Measurements from ENCODE around the gene POTEI.
"Not testable (repeated sequence)": the region's sequence is repeated elsewhere in the genome, so short reads cannot be mapped to it uniquely, and the experiment has no call there.

The POTEI gene

GRCh38 chr2:130509228-130509627 is at the start of gene POTEI:
Gene POTEI (minus strand): TSS chr2:130509328. CDS start chr2:130509235, 93 bp downstream.
- in situ Hi-C loops (cut with HindIII; ENCODE audit: low sequenced_read_pairs): not testable (repeated sequence)

- in situ Hi-C loops (cut with HindIII; ENCODE audit: low sequenced_read_pairs): not testable (repeated sequence)
Measured at GRCh38 chr2:130556441-130556840, 47.3 kb upstream of the POTEI start.

DNA sequence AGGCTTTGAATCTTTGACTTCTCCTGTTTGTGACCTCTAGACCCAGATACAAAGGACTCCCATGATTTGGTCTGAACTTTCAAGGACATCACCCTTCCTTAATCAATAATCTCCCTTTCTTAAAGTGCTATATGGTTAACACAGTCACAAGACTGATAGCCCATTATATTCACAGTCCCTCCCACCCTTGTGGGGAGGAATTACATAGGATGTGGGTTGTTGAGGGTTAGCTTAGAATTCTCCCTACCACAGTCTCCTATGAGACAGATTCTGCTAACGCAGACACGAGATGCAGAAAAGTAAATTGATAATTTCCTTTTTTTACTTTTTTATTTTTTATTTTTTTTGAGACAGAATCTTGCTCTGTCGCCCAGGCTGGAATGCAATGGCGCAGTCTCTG is 45.0 kb upstream of the POTEI start:
- in situ Hi-C loops (cut with HindIII; ENCODE audit: low sequenced_read_pairs): not testable (repeated sequence)

GRCh38 chr2:130549475-130549874 is 40.3 kb upstream of the POTEI start:
- in situ Hi-C loops (cut with HindIII; ENCODE audit: low sequenced_read_pairs): not testable (repeated sequence)

GRCh38 chr2:130548418-130548817 is 39.3 kb upstream of the POTEI start:
- in situ Hi-C loops (cut with HindIII; ENCODE audit: low sequenced_read_pairs): not testable (repeated sequence)

DNA sequence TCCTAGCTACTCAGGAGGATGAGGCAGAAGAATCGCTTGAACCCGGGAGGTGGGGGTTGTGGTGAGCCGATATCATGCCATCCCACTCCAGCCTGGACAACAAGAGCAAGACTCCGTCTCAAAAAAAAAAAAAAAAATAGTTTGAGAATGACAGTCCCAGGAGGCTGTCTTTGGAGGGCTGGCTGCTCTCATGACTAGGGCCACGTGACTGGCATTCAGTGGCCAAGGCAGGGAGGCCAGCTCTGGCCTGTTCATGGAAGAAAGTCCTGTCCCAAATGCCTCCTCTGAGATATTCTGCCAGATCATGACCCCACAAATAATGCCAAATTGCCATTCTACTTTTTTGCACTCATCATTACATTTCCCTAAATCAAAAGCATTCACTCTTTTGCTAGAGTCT is 35.9 kb upstream of the POTEI start:
- in situ Hi-C loops (cut with HindIII; ENCODE audit: low sequenced_read_pairs): not testable (repeated sequence)

DNA sequence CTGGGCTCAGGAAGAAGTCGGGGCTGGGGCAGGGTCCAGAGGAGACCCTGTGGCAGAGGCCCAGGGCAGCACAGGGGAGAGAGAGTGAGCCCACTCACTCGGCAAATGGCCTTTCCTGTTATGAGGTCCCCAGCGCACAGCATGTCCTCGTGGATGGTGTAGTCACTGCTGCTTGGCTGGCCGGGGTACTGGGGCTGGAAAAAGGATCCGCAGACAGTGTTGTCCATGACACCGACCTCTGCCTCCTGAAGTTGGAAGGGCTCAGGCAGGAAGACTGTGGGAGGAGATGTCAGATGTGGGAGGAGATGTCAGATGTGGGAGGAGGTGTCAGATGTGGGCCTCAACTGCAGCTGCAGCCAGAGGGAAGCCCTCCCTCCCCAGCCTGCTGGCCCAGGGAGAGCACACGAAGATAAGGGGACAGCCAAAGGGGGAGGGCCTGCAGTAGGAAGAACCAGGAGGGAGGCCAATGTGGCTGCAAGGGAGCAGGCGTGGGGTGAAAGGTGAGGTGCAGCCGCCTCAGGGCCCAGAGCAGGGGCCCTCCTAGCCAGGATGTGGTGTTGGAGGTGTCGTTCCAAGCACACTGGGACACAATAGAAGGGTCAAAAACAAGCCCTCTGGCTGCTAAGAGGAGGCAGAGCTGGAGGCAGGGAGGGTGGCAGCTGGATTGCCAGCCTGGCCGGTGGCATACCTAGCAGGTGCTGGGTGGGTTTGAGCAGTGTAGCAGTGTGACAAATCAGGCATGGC is 34.8 kb upstream of the POTEI start:
- in situ Hi-C loops (cut with HindIII; ENCODE audit: low sequenced_read_pairs): not testable (repeated sequence)

DNA sequence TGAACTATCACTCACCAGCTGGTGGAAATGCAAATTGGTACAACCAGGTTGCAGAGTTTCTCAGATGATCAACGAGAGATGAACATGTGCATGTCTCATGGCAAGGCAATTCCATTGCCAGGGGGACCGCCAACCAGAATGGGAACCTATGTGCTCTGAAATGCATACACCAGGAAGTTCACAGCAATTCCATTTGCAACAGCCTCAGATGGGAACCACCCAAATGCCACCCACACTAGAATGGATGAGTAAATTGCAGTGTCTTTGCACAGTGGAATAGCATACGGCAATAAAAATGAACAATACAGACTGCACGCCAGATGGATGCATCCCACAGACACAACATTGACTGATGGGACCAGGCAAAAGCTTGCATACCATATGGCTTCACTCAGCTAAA is 33.7 kb upstream of the POTEI start:
- in situ Hi-C loops (cut with HindIII; ENCODE audit: low sequenced_read_pairs): not testable (repeated sequence)

DNA sequence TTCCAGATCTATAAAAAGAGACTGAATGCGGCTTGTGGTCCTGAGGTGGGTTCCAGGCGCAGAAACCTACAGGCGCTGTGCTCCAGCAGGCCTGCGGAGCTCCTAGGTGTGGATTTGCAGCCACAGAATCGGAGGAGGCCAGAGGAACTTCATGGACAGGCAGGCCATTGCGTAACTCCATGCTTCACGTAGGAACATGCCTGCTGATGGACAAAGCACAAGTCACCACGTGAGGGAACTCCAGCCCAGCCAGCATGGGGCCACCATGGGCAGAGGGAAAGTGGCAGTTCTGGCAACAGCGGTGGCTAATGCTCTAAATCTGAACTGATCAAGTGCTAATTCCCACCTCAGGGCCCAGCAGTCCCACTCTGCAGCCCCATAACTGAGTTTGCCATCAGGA is 29.1 kb upstream of the POTEI start:
- in situ Hi-C loops (cut with HindIII; ENCODE audit: low sequenced_read_pairs): not testable (repeated sequence)

- in situ Hi-C loops (cut with HindIII; ENCODE audit: low sequenced_read_pairs): not testable (repeated sequence)
Measured at GRCh38 chr2:130536654-130537053, 27.5 kb upstream of the POTEI start.

DNA sequence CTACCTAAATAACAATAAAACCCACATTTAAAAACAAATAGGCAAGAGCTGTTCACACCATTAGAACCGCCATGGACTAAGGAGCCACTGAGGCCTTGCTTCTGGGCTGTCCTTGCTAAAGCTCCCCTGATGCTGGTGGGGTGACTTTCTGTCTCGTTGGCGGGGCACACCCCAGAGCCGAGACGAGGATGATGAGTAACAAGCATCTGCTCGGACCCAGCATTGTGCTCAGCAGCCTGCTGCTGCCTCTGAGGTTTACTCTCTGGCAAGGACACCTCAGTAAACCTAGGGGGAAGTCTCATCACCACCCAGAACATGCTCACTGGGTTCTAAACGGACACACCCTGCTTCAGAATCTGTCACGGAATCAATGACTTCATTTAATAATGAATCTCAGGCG is 22.5 kb upstream of the POTEI start:
- in situ Hi-C loops (cut with HindIII; ENCODE audit: low sequenced_read_pairs): not testable (repeated sequence)

DNA sequence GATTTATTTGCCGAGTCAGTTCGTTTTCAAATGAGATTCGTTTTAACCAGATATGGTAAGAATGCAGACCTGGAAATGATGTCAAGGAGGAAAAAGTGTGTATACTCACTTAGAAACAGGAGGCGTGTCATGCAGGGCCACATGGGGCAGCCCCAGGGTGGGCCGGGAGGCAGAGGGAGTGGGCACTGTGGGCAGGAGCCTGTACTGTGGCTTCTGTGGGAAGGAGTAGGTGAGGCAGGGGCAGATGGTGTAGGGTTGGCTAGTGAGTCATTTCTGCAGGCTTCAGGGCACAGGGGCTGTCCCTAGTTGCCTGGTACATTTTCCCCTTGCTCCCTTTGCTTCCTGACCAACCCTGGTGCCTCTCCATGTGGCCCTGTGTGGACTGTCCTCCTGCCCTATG is 22.1 kb upstream of the POTEI start:
- in situ Hi-C loops (cut with HindIII; ENCODE audit: low sequenced_read_pairs): not testable (repeated sequence)

- in situ Hi-C loops (cut with HindIII; ENCODE audit: low sequenced_read_pairs): not testable (repeated sequence)
Measured at GRCh38 chr2:130530212-130530611, 21.1 kb upstream of the POTEI start.

- in situ Hi-C loops (cut with HindIII; ENCODE audit: low sequenced_read_pairs): not testable (repeated sequence)
Measured at GRCh38 chr2:130529545-130529944, 20.4 kb upstream of the POTEI start.

- in situ Hi-C loops (cut with HindIII; ENCODE audit: low sequenced_read_pairs): not testable (repeated sequence)
Measured at GRCh38 chr2:130527365-130527967, 18.3 kb upstream of the POTEI start.

- in situ Hi-C loops (cut with HindIII; ENCODE audit: low sequenced_read_pairs): not testable (repeated sequence)
Measured at GRCh38 chr2:130522390-130522789, 13.3 kb upstream of the POTEI start.

DNA sequence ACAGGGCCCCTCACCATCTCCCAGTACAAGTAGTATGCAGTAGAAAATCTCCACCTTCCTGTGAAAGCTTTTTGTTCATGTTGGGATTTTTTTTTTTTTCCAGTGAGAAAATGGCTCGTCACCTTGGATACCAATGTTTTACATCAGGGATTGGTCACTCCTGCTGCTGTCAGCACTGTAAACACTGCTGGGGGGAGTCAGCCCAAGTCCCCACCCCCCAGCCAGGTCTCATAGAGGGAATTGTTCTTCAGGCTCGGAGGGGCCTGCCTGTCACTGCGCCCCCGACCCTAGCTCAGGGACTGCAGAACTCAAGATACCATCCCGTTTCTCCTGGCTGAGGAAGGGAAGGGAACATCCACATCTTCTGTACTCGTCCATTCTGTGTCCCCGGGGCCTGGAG is 11.9 kb upstream of the POTEI start, which contains the start of gene CFC1B:
CFC1B (plus strand) TSS at position 231 of the 400 bp plus-strand sequence. CDS start 263 bp downstream, outside the sequence.
- in situ Hi-C loops (cut with HindIII; ENCODE audit: low sequenced_read_pairs): not testable (repeated sequence)

- in situ Hi-C loops (cut with HindIII; ENCODE audit: low sequenced_read_pairs): not testable (repeated sequence)
Measured at GRCh38 chr2:130518516-130519106, 9.5 kb upstream of the POTEI start.

- in situ Hi-C loops (cut with HindIII; ENCODE audit: low sequenced_read_pairs): not testable (repeated sequence)
Measured at GRCh38 chr2:130511747-130512451, 2.8 kb upstream of the POTEI start.

GRCh38 chr2:130510807-130511746 is 1.9 kb upstream of the POTEI start:
- in situ Hi-C loops (cut with HindIII; ENCODE audit: low sequenced_read_pairs): not testable (repeated sequence)

Measured in DLD1 (cell line).